Lower leg skin (tissue), 4 donors: ENCODE data around the gene IER2. TPM values are rescaled to one million over a fixed set of nuclear protein-coding genes. Genes with fewer than 3 reads are reported as not detected.

Experiments
- DNase-seq, 2 donors: peaks; one replicate each; pipeline ENCODE4 v3.0.0-alpha.2; 2019; ENCODE audit warnings: low spot score in 2 of 2
- H3K4me3 ChIP-seq: fragments of 200-600 bp; sonication (generic); 2 replicates; pipeline ENCODE4 v1.5.1; 2017; ENCODE audit warnings: mild to moderate bottlenecking, low read depth; ENCODE audit not compliant: poor library complexity, severe bottlenecking
- POLR2A ChIP-seq, 2 donors: fragments of 450-650 bp; IDR thresholded peaks; one replicate each; pipeline ENCODE4 v1.6.1; 2016 to 2017; ENCODE audit warnings: antibody characterized with exemption in 2 of 2, mild to moderate bottlenecking in 1 of 2, moderate library complexity in 1 of 2
- WGBS, 2 donors: methylation state at CpG; one replicate each; pipeline ENCODE4 v1.1.5; 2018; 5-methylcytosine and 5-hydroxymethylcytosine counted together
- intact Hi-C: fragments of 100-400 bp; cut with DNase I; formaldehyde crosslinking; loops from one replicate; pipeline ENCODE4 v1.15.0; 2023; ENCODE audit warnings: low total_unique reads
- total RNA-seq, 4 donors: library from RNA; depleted of rRNA; stranded (reverse); fragments of >200 nt; gene quantifications; one replicate each; pipeline ENCODE4 v1.1.0, GENCODE V29; 2016
- TF ChIP-seq, protein P1 (sequence below), 3 donors: fragments of 450-650 bp; IDR thresholded peaks; one replicate each; pipeline ENCODE4 v1.5.1; 2016; ENCODE audit warnings: antibody characterized with exemption in 3 of 3, mild to moderate bottlenecking in 3 of 3, moderate library complexity in 2 of 3

Gene IER2, protein sequence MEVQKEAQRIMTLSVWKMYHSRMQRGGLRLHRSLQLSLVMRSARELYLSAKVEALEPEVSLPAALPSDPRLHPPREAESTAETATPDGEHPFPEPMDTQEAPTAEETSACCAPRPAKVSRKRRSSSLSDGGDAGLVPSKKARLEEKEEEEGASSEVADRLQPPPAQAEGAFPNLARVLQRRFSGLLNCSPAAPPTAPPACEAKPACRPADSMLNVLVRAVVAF
- 100 to 1,000 TPM; 118 to 146 (median 130) TPM for total RNA-seq

DNA sequence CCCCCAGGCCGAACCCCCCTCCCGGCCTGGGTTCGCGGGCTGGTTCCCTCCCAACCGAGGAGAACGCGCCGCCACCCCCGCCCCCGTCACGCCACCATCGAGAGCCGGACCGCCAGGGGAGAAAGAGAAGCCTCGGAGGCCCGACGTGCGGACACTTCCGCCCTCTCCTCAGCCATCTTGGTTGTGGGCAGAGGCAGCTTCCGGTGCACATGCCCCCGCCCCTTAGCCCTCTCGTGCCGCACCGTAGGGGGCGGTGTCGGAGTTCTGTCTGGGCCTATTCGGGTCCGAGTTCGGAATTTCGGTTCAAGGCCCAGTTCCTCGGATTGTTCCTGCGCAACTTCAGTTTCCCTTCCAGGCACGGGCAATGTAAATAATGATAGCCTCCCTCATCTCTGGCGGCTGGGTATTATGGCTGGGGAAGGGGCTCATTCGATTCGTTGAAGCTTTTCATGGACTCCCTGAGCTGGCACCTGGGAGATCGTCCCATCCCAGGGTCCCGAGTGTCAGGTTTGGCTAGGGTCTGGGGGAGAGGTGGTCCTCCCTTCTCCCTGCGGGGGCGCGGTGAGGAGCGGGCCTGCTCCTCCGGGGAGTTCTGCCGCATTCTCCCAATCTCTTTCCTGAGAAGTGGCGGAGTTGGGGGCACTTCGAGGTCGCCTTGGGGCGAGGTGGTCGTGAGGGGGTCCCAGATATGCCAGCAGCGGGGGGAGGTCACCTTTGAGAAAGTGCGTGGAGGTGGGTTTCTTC lies at the start of gene IER2, which contains the start of gene STX10:
Gene IER2 (plus strand): TSS at position 225 of the 744 bp plus-strand sequence. CDS start 2,776 bp downstream, outside the sequence.
Gene STX10 (minus strand): TSS at position 189 of the 744 bp plus-strand sequence. CDS start 202 bp downstream, outside the sequence.
- peak within 1 kb of the TSS; percentile 76 for H3K4me3 ChIP-seq
- DNase-seq, result peak; percentile 96 to 99
- TF ChIP-seq POLR2A (IDR thresholded peaks at IDR 0.05), result no peak
- TF ChIP-seq, protein P1, sequence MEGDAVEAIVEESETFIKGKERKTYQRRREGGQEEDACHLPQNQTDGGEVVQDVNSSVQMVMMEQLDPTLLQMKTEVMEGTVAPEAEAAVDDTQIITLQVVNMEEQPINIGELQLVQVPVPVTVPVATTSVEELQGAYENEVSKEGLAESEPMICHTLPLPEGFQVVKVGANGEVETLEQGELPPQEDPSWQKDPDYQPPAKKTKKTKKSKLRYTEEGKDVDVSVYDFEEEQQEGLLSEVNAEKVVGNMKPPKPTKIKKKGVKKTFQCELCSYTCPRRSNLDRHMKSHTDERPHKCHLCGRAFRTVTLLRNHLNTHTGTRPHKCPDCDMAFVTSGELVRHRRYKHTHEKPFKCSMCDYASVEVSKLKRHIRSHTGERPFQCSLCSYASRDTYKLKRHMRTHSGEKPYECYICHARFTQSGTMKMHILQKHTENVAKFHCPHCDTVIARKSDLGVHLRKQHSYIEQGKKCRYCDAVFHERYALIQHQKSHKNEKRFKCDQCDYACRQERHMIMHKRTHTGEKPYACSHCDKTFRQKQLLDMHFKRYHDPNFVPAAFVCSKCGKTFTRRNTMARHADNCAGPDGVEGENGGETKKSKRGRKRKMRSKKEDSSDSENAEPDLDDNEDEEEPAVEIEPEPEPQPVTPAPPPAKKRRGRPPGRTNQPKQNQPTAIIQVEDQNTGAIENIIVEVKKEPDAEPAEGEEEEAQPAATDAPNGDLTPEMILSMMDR (IDR thresholded peaks at IDR 0.05), result peak in 1 of 3 donors; percentile 42
- 0 to 1% methylated on average over 26 to 45 of the region's 51 CpGs for WGBS, 2 donors
- intact Hi-C loops, result loop anchor here (10.0 kb wide), 1 partner anchor 704 kb away; no protein-coding TSS in a partner anchor

GRCh38 chr19:13100841-13101589 lies 49.2 kb upstream of the IER2 start:
- no peak overlapping the region for H3K4me3 ChIP-seq
- WGBS, 2 donors, result 68 to 69% methylated on average over 12 to 16 of the region's 18 CpGs
- peak in 1 of 2 donors; percentile 85 for DNase-seq
- intact Hi-C loops, result no loop called here
- TF ChIP-seq POLR2A (IDR thresholded peaks at IDR 0.05), result no peak
- TF ChIP-seq, protein P1 (IDR thresholded peaks at IDR 0.05), result no peak

DNA sequence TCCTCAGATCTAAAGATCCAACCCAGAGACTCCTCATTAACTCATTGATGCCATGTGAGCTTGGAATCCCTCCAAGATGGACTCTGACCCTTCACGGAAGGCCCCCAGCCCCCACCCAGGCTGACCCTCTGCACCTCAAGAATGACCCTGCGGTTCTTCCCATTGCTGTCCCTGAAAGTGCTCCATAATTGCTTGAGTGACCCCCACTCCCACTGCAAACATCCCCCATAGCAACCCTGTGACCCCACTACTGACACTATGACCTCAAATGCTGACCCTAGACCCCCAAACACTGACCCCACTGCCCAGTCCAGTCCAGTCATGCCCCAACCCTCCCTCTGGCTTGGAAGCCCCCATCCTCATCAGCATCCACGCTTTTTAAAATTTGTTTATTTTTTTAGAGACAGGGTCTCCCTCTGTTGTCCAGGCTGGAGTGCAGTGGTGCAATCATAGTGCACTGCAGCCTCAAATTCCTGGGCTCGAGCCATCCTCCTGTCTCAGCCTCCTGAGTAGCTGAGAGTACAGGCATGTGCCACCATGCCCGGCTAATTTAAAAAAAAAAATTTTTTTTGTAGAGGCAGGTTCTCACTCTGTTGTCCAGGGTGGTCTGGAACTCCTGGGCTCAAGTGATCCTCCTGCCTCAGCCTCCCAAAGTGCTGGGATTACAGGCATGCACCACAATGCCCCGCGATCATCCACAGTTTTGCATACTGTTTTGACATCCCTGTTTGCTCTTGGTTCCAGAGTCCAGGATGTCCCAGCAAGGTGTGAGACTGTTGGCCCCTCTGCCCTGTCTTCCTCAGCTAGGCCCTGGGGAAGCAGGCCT lies 48.4 kb upstream of the IER2 start:
- peak in 1 of 2 donors; percentile 80 for DNase-seq
- 63 to 71% methylated on average over 7 of the region's 7 CpGs for WGBS, 2 donors
- peak overlapping the region; percentile 23 for H3K4me3 ChIP-seq
- no peak for TF ChIP-seq POLR2A (IDR thresholded peaks at IDR 0.05)
- TF ChIP-seq, protein P1 (IDR thresholded peaks at IDR 0.05), result no peak
- intact Hi-C loops, result no loop called here

GRCh38 chr19:13102416-13102665 lies 47.9 kb upstream of the IER2 start:
- peak overlapping the region; percentile 23 for H3K4me3 ChIP-seq
- no peak for DNase-seq
- 7 to 32% methylated on average over 2 to 7 of the region's 7 CpGs for WGBS, 2 donors
- intact Hi-C loops, result no loop called here
- TF ChIP-seq, protein P1 (IDR thresholded peaks at IDR 0.05), result no peak
- no peak for TF ChIP-seq POLR2A (IDR thresholded peaks at IDR 0.05)
